ENCODE results near the gene WARS2. TPM values are rescaled to one million over a fixed set of nuclear protein-coding genes. Genes with fewer than 3 reads are reported as not detected.

Gene WARS2
- total and polyA plus RNA-seq, 7 donors, result 8.4 to 18.8 (median 10.9) TPM

DNA sequence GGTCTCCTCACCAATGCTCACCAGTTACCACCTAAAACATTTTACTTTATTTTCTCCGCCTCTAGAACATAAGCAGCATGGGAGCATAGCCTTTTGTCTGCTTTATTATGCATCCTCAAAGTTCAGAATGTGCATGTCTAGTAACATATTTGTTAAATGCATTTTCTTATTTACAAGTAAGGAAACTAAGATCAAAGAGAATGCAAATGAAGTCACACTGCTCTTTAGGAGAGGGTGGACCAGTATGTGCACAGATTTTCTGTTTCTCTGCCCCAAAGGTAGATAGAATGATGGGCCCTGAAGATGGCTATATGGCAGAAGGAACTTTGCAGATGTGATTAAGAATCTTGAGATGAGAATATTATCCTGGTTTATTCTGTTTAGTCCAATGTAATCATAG lies 9.7 kb upstream of the WARS2 start:
- DNase-seq, result no peak
- no peaks in the 10 kb centered on the region for H3K9me3 ChIP-seq
- no peaks in the 10 kb centered on the region for H3K4me1 ChIP-seq
- no peak overlapping the region for H3K4me3 ChIP-seq
- WGBS, 2 donors, result 96 to 98% methylated on average over 1 of the region's 1 CpG
- no peaks in the 10 kb centered on the region for H3K36me3 ChIP-seq
- H3K27ac ChIP-seq, result no peak overlapping the region
- intact Hi-C loops (cut with DNase I), result no loop called here
- no peaks in the 10 kb centered on the region for H3K27me3 ChIP-seq
- TF ChIP-seq POLR2A (IDR thresholded peaks at IDR 0.05) (no peak), POLR2AphosphoS5 (IDR thresholded peaks at IDR 0.05) (no peak), EP300 (IDR thresholded peaks at IDR 0.05) (no peak)
- TF ChIP-seq, protein P1, sequence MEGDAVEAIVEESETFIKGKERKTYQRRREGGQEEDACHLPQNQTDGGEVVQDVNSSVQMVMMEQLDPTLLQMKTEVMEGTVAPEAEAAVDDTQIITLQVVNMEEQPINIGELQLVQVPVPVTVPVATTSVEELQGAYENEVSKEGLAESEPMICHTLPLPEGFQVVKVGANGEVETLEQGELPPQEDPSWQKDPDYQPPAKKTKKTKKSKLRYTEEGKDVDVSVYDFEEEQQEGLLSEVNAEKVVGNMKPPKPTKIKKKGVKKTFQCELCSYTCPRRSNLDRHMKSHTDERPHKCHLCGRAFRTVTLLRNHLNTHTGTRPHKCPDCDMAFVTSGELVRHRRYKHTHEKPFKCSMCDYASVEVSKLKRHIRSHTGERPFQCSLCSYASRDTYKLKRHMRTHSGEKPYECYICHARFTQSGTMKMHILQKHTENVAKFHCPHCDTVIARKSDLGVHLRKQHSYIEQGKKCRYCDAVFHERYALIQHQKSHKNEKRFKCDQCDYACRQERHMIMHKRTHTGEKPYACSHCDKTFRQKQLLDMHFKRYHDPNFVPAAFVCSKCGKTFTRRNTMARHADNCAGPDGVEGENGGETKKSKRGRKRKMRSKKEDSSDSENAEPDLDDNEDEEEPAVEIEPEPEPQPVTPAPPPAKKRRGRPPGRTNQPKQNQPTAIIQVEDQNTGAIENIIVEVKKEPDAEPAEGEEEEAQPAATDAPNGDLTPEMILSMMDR (IDR thresholded peaks at IDR 0.05), result no peak

DNA sequence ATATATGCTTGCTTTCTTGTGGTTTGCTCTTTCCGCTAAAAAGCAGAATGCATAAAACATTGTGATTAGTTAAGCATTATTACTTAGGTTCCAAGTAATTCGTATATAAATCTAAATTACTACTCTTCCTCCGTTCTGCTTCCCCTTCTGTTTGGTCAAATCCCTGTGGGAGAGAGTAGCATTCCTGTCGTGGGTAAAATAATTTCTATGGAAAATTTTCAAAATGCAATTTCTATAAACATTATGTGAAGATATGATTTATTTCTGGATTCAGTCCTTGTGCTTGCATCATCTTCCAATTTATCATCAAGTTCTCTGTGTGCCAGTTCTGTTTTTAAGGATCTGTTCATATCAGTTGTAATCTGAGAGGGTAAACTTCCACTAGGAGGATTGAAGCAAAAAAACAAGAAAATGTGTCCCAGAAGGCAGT lies 7.2 kb upstream of the WARS2 start:
- WGBS, 2 donors, result 82 to 92% methylated on average over 4 of the region's 4 CpGs
- TF ChIP-seq EP300 (IDR thresholded peaks at IDR 0.05) (no peak), POLR2A (IDR thresholded peaks at IDR 0.05) (no peak), POLR2AphosphoS5 (IDR thresholded peaks at IDR 0.05) (no peak)
- TF ChIP-seq, protein P1 (IDR thresholded peaks at IDR 0.05), result no peak
- no peaks in the 10 kb centered on the region for H3K4me1 ChIP-seq
- intact Hi-C loops (cut with DNase I), result loop anchor here (10.0 kb wide), 2 partner anchors 163 to 497 kb away; partner anchors contain the start of genes TBX15 and ZNF697
- no peaks in the 10 kb centered on the region for H3K9me3 ChIP-seq
- H3K36me3 ChIP-seq, result no peaks in the 10 kb centered on the region
- peak overlapping the region in 1 of 4 donors; percentile 34 for H3K27ac ChIP-seq
- no peak for DNase-seq
- H3K27me3 ChIP-seq, result no peaks in the 10 kb centered on the region
- H3K4me3 ChIP-seq, result no peak overlapping the region

- H3K4me1 ChIP-seq, result peaks cover 0 to 8% (median 1%) of the 10 kb centered on the region in 4 donors
- TF ChIP-seq POLR2AphosphoS5 (IDR thresholded peaks at IDR 0.05) (no peak), POLR2A (IDR thresholded peaks at IDR 0.05) (no peak), EP300 (IDR thresholded peaks at IDR 0.05) (no peak)
- TF ChIP-seq, protein P1 (IDR thresholded peaks at IDR 0.05), result no peak
- no peaks in the 10 kb centered on the region for H3K9me3 ChIP-seq
- no peak for DNase-seq
- intact Hi-C loops (cut with DNase I), result loop anchor here (10.0 kb wide), 2 partner anchors 162 to 498 kb away; partner anchors contain the start of genes TBX15 and ZNF697
- whole genome bisulfite sequencing, 2 donors, result 85 to 87% methylated on average over 4 of the region's 4 CpGs
- no peak overlapping the region for H3K27ac ChIP-seq
- no peak overlapping the region for H3K4me3 ChIP-seq
- no peaks in the 10 kb centered on the region for H3K36me3 ChIP-seq
- H3K27me3 ChIP-seq, result no peaks in the 10 kb centered on the region
Measured at GRCh38 chr1:119146466-119146865, 6.0 kb upstream of the WARS2 start.

GRCh38 chr1:119144813-119145212 lies 4.4 kb upstream of the WARS2 start:
- no peak for DNase-seq
- no peaks in the 10 kb centered on the region for H3K9me3 ChIP-seq
- peaks cover 0 to 14% (median 6%) of the 10 kb centered on the region in 4 donors for H3K4me1 ChIP-seq
- H3K27me3 ChIP-seq, result no peaks in the 10 kb centered on the region
- 98% methylated on average over 6 of the region's 6 CpGs for WGBS, 2 donors
- intact Hi-C loops (cut with DNase I), result loop anchor here (5.0 to 10.0 kb wide), 3 partner anchors 160 to 500 kb away; partner anchors contain the start of genes TBX15 and ZNF697
- H3K36me3 ChIP-seq, result no peaks in the 10 kb centered on the region
- H3K4me3 ChIP-seq, result no peak overlapping the region
- TF ChIP-seq EP300 (IDR thresholded peaks at IDR 0.05) (no peak), POLR2A (IDR thresholded peaks at IDR 0.05) (no peak), POLR2AphosphoS5 (IDR thresholded peaks at IDR 0.05) (no peak)
- TF ChIP-seq, protein P1 (IDR thresholded peaks at IDR 0.05), result no peak
- H3K27ac ChIP-seq, result no peak overlapping the region

DNA sequence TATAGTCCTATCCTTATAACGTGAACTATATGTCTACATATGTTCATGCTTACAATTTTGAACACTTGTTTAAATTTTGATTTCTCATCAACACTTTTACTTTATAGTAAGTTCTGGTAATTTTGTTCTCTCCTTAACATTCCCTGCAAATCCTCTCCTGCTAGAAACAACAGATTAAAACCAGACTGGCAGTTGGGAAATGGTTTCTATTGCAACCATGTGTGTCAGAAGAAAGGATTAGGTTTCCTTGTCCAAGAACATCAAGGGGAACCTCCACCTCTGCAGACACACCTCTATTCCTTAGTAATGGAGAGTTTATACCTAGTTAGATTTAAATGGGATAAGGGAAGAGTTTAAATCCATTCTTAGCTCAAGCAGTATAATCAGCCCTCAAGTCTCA lies 3.3 kb upstream of the WARS2 start:
- 90 to 94% methylated on average over 1 of the region's 1 CpG for WGBS, 2 donors
- H3K27me3 ChIP-seq, result no peaks in the 10 kb centered on the region
- no peaks in the 10 kb centered on the region for H3K9me3 ChIP-seq
- no peak for DNase-seq
- H3K36me3 ChIP-seq, result no peaks in the 10 kb centered on the region
- no peak overlapping the region for H3K27ac ChIP-seq
- TF ChIP-seq, protein P1 (IDR thresholded peaks at IDR 0.05), result no peak
- no peak for TF ChIP-seq POLR2A (IDR thresholded peaks at IDR 0.05)
- TF ChIP-seq EP300 (IDR thresholded peaks at IDR 0.05), result no peak
- no peak for TF ChIP-seq POLR2AphosphoS5 (IDR thresholded peaks at IDR 0.05)
- H3K4me1 ChIP-seq, result peaks cover 0 to 22% (median 12%) of the 10 kb centered on the region in 4 donors
- intact Hi-C loops (cut with DNase I), result loop anchor here (5.0 to 10.0 kb wide), 3 partner anchors 159 to 501 kb away; partner anchors contain the start of genes TBX15 and ZNF697
- H3K4me3 ChIP-seq, result no peak overlapping the region

Data from sigmoid colon (tissue), 7 donors.